DMS79 (cell line): ENCODE measurements around the gene DLK1.

ENCODE experiments used
- DNase-seq: peaks from one replicate; lab custom pipeline; 2025; lab: John Stamatoyannopoulos, UW

Gene DLK1

DNA sequence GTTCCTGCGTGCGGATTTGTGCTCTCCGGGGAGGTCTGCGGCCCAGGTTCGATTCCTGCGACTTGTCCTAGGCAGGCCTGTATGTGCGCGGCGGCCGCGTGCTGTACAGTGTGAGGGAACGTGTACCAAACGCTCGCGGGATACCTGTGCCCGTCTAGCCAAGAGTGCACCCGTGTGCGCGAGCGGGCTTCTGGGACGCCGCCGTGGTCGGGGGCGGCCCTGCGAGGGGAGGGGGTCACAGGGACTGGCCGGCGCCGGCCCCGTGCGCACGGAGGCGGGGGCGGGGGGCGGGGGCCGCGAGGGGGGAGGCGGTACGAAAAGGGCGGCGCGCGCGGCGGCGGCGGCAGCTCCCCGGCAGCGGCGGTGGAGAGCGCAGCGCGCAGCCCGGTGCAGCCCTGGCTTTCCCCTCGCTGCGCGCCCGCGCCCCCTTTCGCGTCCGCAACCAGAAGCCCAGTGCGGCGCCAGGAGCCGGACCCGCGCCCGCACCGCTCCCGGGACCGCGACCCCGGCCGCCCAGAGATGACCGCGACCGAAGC, at the start of gene DLK1:
DLK1 (plus strand) TSS at position 343 of the 536 bp plus-strand sequence; CDS start at position 520, 177 bp downstream.
- no peak for DNase-seq

- DNase-seq = no peak
These were observed 49.5 kb upstream of the DLK1 start for GRCh38 chr14:100677152-100677551.

- peak; percentile 85 for DNase-seq
These were observed 48.9 kb upstream of the DLK1 start for GRCh38 chr14:100677554-100678468.

DNA sequence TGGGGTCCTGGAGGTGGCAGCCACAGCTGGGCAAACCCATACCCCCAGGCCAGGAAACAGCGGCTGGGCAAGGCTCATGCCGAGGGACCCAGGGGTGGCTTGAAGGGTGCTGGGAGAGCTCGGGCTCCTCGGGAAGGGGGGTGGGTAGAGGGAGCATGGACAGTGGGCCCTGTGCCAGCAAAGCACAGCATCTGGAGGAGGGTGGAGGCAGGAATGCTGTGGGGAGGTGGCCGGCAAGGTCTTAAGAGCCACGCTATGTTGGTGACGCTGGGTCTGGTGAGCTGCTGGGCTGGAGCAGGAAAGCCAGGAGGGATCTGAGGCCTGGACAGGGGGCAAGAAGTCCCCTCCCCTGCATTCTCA, 48.2 kb upstream of the DLK1 start:
- DNase-seq = peak; percentile 29

GRCh38 chr14:100679153-100679552, 47.5 kb upstream of the DLK1 start:
- no peak for DNase-seq

GRCh38 chr14:100679707-100680438, 46.8 kb upstream of the DLK1 start:
- no peak for DNase-seq

- DNase-seq = no peak
These were observed 46.1 kb upstream of the DLK1 start for GRCh38 chr14:100680439-100681051.

DNA sequence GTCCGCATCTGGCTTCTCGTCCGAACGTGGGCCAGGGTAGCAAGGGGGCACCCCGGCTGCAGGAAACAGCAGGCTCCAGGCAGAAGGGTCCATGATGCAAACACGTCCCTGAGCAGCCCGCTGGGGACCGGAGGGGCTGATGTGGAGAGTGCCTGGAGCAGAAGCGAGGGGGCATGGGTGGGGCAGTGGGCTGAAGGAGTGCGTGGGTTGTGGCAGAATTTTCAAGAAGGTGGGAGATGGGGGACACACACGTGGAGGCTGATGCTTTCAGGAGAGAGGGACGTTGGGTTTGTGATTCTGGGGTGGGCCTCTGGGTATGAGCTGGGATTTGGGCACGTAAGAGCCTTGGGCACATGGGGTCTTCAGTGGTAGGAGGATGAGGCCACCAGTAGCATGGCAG, 45.6 kb upstream of the DLK1 start:
- no peak for DNase-seq

DNA sequence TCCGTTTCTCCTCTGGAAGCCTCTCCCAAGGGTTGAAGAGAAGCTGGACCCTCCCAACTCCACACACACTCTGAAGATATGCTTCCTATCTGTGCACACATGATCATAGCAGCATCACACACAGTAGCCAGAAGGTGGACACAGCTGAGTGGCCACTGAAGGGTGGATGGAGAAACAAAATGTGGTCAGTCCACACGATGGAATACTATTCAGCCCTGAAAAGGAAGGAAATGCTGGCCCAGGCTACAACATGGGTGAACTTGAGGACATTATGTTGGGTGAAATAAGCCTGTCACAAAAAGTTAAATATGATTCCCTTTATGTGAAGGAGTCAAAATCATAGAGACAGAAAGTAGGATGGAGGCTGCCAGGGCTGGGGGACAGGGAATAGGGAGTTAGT, 43.9 kb upstream of the DLK1 start:
- DNase-seq = no peak

- DNase-seq = no peak
These were observed 43.1 kb upstream of the DLK1 start for GRCh38 chr14:100683578-100683977.

- no peak for DNase-seq
These were observed 42.5 kb upstream of the DLK1 start for GRCh38 chr14:100684154-100684553.

DNA sequence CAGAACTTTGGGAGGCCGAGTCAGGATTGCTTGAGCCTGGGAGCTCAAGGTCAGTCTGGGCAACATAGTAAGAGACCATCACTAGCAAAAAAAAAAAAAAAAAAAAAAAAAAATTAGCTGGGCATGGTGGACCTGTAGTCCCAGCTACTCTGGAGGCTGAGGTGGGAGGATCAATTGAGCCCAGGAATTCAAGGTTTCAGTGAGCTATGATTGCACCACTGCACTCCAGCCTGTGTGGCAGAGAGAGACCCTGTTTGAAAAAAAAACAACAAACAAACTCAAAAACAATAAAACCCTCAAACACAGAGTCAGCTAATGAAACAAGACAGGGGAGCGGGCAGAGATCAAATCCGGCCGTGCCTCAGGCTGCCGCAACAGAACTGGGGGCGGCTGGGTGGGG, 41.7 kb upstream of the DLK1 start:
- no peak for DNase-seq

- DNase-seq = no peak
These were observed 39.8 kb upstream of the DLK1 start for GRCh38 chr14:100686858-100687257.

GRCh38 chr14:100687386-100687785, 39.3 kb upstream of the DLK1 start:
- no peak for DNase-seq

GRCh38 chr14:100688051-100688450, 38.6 kb upstream of the DLK1 start:
- no peak for DNase-seq

DNA sequence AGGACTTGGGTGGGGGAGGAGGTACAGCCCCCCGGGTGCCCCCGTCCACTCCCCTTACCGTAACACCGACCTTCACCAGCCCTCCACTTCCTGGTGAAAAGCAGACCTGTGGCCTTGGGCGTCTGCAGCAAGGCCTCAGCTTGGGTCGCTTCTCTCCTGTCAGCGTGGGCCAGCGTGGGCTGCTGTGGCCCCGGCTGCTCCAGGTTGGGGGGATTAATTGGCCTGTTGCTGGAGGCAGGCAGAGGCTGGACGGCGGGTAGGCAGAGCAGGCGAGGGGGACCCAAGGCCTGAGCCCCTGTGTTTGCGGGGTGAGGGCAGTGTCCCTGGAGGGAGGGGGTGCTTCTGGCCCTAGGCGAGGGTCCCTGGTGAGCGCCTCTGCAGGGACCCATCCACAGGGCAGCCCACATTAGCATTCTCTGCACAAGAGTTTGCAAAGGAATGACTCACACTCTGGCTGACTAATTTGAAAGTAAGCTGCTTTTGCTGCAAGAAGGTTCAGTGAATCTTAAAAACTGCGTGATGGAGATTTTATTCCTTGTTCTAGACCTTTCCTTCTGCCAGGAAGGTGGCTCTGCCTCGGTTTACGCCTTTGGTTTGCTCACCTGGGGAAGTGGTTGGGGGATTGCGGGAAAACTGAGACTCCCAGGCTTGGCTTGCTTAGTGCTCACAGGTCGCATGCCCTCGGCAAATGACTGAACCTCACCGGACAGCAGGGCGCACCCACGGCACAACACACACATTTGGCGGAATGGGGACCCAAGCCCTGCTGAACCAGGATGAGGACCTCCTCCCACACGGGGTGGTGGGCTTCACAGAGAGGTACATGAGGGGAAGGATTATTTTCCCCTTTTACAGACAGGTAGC, 37.9 kb upstream of the DLK1 start:
- DNase-seq = no peak

DNA sequence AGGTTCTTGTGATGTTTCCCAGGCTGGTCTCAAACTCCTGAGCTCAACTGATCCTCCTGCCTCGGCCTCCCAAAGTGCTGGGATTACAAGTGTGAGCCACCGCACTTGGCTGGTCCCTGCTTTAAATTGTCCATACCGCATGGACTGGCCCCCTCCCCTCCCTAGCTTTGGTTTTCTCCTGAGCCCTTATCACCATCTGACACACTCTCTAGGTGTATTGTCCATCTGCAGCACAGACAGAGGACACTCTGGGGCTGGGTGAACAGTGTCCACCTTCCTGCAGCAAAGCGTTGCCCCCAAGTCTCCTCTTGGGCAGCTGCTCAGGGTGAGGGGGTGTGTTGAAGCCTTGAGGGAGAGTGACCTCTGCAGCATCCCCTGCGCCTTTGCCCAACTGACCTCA, 36.0 kb upstream of the DLK1 start:
- DNase-seq = no peak

DNA sequence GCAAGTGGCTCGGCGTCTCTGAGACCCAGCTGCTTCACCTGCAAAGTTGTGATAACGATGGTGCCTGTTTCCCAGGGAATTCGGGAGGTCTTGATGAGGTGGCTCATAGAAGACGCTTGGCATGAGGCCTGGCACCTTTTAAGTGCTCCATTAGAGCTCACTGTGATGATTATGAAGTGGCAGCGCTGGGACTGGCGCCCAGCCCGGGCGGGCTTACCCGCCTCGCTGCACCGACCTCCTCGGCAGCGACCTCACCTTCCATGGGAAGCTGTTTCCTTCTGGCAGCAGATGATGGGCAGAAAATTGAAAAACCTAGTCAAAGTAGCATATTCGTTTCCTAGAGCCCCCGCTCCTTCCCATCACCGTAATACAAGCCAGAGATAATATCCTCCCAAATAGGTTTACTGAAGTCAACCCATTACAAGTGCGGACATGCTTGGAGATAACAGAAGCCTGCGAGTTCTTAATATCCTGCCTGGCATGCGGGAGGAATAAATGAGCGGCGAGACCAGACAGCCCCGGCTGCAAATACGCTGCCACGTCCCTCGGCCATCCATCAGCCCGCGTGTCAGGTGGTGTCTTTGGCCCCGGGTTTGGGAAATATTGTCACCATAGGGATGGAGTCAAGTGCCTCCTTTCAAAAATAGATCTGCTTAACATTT, 35.2 kb upstream of the DLK1 start:
- peak; percentile 98 for DNase-seq

- DNase-seq = no peak
These were observed 34.4 kb upstream of the DLK1 start for GRCh38 chr14:100692256-100692655.

DNA sequence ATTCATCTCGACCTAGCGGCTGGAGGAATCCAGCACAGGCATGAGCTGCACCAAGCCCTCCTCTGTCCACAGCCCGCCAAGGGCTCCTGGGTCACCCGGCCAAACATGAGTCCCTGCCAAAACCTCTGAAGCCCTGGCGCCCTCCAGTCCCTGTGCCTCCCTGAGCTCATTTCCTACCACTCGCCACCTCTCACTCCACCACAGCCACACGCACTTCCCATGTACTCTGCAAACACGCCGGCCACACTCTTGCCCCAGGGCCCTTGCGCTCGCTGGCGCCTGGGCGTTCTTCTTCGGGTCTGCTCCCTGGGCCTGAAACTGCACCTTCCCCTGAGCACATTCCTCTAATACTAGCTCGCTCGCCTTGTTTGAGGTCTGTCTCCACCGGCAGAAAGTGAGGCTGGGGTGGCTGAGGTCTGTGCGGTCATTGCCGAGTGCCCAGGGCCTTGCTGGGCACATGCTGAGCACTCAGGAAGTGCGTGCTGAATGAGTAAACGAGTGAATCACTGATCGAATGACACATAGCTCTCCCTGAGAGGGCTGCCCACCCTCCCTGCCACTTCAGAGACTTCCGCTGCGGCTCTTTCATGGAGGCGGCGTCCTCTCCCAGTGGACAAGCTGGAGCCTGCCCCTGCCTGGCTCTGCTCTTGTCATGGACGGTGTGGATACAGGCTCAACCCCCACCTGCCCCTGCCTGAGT, 33.7 kb upstream of the DLK1 start:
- peak; percentile 84 for DNase-seq
